GM23338 (cell line): ENCODE results near the gene TBC1D17. TPM values are rescaled to one million over a fixed set of nuclear protein-coding genes. Genes with fewer than 3 reads are reported as not detected.

Experiments
- ATAC-seq: fragments of 200-7000 bp; cut with Tn5 transposase; 3 replicates; pipeline ENCODE4 v1.9.1; 2020
- DNase-seq: peaks from one replicate; pipeline ENCODE4 v3.0.0-alpha.2; 2015; ENCODE audit warnings: low spot score
- H2AFZ ChIP-seq: fragments of 200-600 bp; sonication (generic); 2 replicates; pipeline ENCODE4 v1.8.0; 2016; ENCODE audit warnings: antibody characterized with exemption, mild to moderate bottlenecking, moderate library complexity
- H3F3A ChIP-seq: fragments of 200-600 bp; sonication (generic); replicated peaks from 2 replicates; pipeline ENCODE4 v1.8.0; 2017; ENCODE audit warnings: antibody characterized with exemption, mixed run types, low read depth
- H3K27ac ChIP-seq: fragments of 200-600 bp; sonication (generic); 2 replicates; pipeline ENCODE4 v1.6.1; 2016; ENCODE audit warnings: low read depth
- H3K27me3 ChIP-seq: fragments of 200-600 bp; sonication (generic); 2 replicates; pipeline ENCODE4 v1.8.0; 2016; ENCODE audit warnings: mild to moderate bottlenecking, mixed run types, moderate library complexity; ENCODE audit not compliant: insufficient read depth
- H3K36me3 ChIP-seq: fragments of 200-600 bp; sonication (generic); 2 replicates; pipeline ENCODE4 v1.8.0; 2016; ENCODE audit warnings: mild to moderate bottlenecking; ENCODE audit not compliant: insufficient read depth
- H3K4me1 ChIP-seq: fragments of 200-600 bp; sonication (generic); 2 replicates; pipeline ENCODE4 v1.8.0; 2016; ENCODE audit warnings: mild to moderate bottlenecking, moderate library complexity; ENCODE audit not compliant: insufficient read depth
- H3K4me2 ChIP-seq: fragments of 200-600 bp; sonication (generic); 2 replicates; pipeline ENCODE4 v1.7.1; 2017; ENCODE audit warnings: mixed run types
- H3K4me3 ChIP-seq: fragments of 200-600 bp; sonication (generic); 2 replicates; pipeline ENCODE4 v1.6.1; 2016; ENCODE audit warnings: mixed run types
- H3K79me2 ChIP-seq: fragments of 200-600 bp; sonication (generic); replicated peaks from 2 replicates; pipeline ENCODE4 v1.8.0; 2017; ENCODE audit warnings: mild to moderate bottlenecking; ENCODE audit not compliant: insufficient read depth
- H3K9me2 ChIP-seq: fragments of 200-600 bp; sonication (generic); 2 replicates; pipeline ENCODE4 v1.8.0; 2017; ENCODE audit not compliant: insufficient read depth
- H4K20me1 ChIP-seq: fragments of 200-600 bp; sonication (generic); replicated peaks from 2 replicates; pipeline ENCODE4 v1.8.0; 2017; ENCODE audit warnings: mild to moderate bottlenecking; ENCODE audit not compliant: insufficient read depth
- H3K27ac Mint-ChIP-seq: 2 replicates; pipeline ENCODE4 v1.8.0; 2020; ENCODE audit warnings: inconsistent platforms, mild to moderate bottlenecking, moderate library complexity, mixed read lengths
- H3K27me3 Mint-ChIP-seq: 3 replicates; pipeline ENCODE4 v1.8.0; 2022; ENCODE audit warnings: low read depth, mild to moderate bottlenecking, moderate library complexity, mixed read lengths, inconsistent platforms; ENCODE audit not compliant: insufficient read depth, poor library complexity
- H3K36me3 Mint-ChIP-seq: 3 replicates; pipeline ENCODE4 v1.8.0; 2021; ENCODE audit warnings: low read depth, mild to moderate bottlenecking, inconsistent platforms, moderate library complexity, mixed read lengths
- H3K4me1 Mint-ChIP-seq: 3 replicates; pipeline ENCODE4 v1.8.0; 2020; ENCODE audit warnings: mild to moderate bottlenecking, inconsistent platforms, mixed read lengths
- H3K4me3 Mint-ChIP-seq: 3 replicates; pipeline ENCODE4 v1.8.0; 2021; ENCODE audit warnings: moderate library complexity, mild to moderate bottlenecking, inconsistent platforms, mixed read lengths
- H3K9me3 Mint-ChIP-seq: 3 replicates; pipeline ENCODE4 v1.8.0; 2020; ENCODE audit warnings: moderate library complexity, mild to moderate bottlenecking, inconsistent platforms, mixed read lengths
- CREB1 ChIP-seq: fragments of 250-450 bp; sonication (Bioruptor Pico); IDR thresholded peaks from 2 replicates; pipeline ENCODE4 v1.5.0; 2020; ENCODE audit warnings: low read depth, mild to moderate bottlenecking, moderate library complexity
- JUNB ChIP-seq: IDR thresholded peaks from one replicate; pipeline ENCODE4 v1.6.1; 2016; ENCODE audit warnings: antibody characterized with exemption; ENCODE audit not compliant: unreplicated experiment
- NANOG ChIP-seq: IDR thresholded peaks from 2 replicates; pipeline ENCODE4 v1.6.1; 2016; ENCODE audit warnings: antibody characterized with exemption, borderline replicate concordance
- POLR2AphosphoS5 ChIP-seq: IDR thresholded peaks from 2 replicates; pipeline ENCODE4 v1.6.1; 2016; ENCODE audit warnings: antibody characterized with exemption, low read depth
- STAT1 ChIP-seq: IDR thresholded peaks from one replicate; pipeline ENCODE4 v1.6.1; 2016; ENCODE audit warnings: antibody characterized with exemption; ENCODE audit not compliant: unreplicated experiment
- ZNF331 ChIP-seq: fragments of 250-450 bp; sonication (Bioruptor Pico); IDR thresholded peaks from 2 replicates; pipeline ENCODE4 v1.5.0; 2020; ENCODE audit warnings: low read depth, mild to moderate bottlenecking, moderate library complexity
- ZNF462 ChIP-seq: fragments of 250-450 bp; sonication (Bioruptor Pico); IDR thresholded peaks from 2 replicates; pipeline ENCODE4 v1.5.0; 2020; ENCODE audit warnings: mild to moderate bottlenecking, moderate library complexity
- polyA plus RNA-seq: library from polyadenylated mRNA; unstranded; fragments of >200 nt; fragmentation: Nextera tagmentation; extraction: Ambion mirVana; gene quantifications from 2 replicates; pipeline ENCODE4 v1.2.1, GENCODE V29; 2016
- total RNA-seq: library from RNA; depleted of rRNA; stranded (reverse); fragments of >200 nt; shearing (Covaris generic); gene quantifications from 2 replicates; pipeline ENCODE4 v1.2.3, GENCODE V29; 2014
- TF ChIP-seq, protein P1 (sequence below), 2 experiments: fragments of 200-600 bp in 1 of 2; sonication (generic) in 1 of 2; conservative IDR thresholded peaks; 2 replicates each; pipeline versions ENCODE4 v1.5.1 to v1.6.1; 2016 to 2017; ENCODE audit warnings: antibody characterized with exemption in 2 of 2, low read depth in 2 of 2, mild to moderate bottlenecking in 2 of 2, moderate library complexity in 1 of 2

Gene TBC1D17
- total and polyA plus RNA-seq, 2 experiments from 2014 or later = 19.3 to 43.1 TPM

DNA sequence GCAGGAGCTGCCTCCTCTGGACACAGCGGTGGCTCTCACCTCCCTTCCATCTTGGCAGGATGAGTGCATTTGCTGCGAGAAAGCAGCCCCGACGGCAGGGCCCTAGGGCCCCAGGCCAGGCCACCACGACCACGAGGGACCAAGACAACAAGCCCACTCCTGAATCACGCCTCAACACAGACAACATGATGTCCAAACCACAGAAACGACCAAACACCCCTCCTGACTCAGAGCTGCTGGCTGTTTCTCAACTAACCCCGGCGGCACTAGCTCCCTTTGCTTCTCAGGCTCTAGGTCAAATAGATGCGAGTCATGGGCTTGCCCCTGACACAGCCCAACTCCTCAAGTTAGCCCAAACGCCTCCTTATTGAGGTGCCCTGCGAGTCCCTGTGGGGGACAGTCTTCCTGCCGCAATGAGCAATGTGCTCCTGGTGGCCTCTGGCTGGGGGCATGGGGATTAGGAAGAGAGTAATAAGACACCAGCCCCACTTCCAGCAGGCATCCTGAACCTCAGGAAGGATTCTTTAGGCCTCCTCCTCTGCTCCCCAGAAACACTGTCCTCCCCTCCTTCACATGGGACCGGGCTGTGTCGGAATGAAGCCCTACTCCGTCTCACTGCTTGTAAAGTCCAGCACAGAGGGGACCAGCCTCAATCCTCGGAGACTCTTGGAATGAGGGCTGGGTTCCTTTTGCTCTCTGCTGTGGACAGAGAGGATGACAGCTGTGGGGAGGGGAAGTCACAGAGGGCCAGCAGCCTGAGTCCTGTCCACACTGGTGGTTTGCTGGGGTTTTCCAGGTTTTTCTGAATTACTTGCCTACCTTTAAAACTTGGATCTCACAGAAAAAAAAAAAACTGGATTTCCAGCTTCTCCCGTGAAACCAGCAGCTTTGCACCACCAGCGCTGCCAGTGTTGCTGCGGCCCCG lies 44.6 kb downstream of the TBC1D17 start (continued):
- TF ChIP-seq CREB1 (CRISPR knock-in tag) (no peak), JUNB (no peak), POLR2AphosphoS5 (no peak), NANOG (no peak), ZNF331 (CRISPR knock-in tag) (no peak)
- TF ChIP-seq, protein P1, sequence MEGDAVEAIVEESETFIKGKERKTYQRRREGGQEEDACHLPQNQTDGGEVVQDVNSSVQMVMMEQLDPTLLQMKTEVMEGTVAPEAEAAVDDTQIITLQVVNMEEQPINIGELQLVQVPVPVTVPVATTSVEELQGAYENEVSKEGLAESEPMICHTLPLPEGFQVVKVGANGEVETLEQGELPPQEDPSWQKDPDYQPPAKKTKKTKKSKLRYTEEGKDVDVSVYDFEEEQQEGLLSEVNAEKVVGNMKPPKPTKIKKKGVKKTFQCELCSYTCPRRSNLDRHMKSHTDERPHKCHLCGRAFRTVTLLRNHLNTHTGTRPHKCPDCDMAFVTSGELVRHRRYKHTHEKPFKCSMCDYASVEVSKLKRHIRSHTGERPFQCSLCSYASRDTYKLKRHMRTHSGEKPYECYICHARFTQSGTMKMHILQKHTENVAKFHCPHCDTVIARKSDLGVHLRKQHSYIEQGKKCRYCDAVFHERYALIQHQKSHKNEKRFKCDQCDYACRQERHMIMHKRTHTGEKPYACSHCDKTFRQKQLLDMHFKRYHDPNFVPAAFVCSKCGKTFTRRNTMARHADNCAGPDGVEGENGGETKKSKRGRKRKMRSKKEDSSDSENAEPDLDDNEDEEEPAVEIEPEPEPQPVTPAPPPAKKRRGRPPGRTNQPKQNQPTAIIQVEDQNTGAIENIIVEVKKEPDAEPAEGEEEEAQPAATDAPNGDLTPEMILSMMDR (conservative IDR thresholded peaks at IDR 0.05; ENCODE audit: low read depth in 2 of 2) = no peak

DNA sequence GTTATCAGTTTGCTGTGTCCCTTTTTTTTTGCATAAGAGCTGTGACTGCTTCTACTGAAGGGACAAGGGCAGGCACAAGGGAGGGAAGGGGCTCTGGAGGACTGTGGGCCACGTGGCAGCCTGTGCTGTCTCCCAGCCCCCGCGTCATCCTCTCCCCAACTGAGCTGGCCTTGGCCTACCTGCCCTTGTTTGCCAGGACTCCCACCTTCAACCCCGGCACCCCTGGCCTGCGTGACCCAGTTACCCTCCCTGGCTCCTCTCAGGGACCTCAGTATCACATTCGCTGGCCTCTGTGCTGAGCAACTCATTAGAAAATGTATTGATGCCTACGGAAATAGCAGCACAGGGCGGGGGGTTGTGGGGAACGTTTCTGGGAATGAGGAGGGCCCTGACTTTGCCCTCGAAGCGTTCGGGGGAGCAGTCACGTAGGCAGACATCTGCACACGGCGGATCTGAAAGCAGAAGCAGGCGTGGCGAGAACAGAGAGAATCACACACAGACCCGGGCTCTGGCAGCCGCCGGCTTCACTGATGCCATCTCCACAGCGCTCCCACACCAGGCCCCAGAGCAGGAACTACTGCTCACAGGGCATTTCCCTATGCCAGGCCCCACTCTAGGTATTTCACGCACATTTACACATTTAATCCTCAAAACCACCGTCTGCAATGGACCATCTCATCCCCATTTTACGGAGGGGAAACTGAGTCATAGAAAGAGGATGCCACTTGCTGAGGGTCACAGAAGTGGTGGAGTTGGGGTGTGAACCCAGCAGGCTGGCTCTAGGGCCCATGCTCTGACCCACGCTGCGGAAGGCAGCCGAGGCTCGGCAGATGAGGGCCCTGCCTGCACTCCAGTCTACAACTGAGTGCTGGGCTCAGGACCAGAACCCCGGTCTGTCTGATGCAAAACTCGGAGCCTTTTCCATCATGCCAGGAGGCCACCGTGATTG lies 45.8 kb downstream of the TBC1D17 start:
- Histone ChIP-seq H4K20me1 (peaks cover 67% of the 10 kb centered on the region), H3K4me1 (peaks cover 12% of the 10 kb centered on the region), H3K27me3 (no peaks in the 10 kb centered on the region), H3K4me3 (no peak overlapping the region), H3K79me2 (peaks cover 98% of the 10 kb centered on the region), H3K36me3 (peaks cover 17% of the 10 kb centered on the region), H3K27ac (no peak overlapping the region), H3K4me2 (no peak overlapping the region), H3K9me2 (no peaks in the 10 kb centered on the region), H2AFZ (no peak overlapping the region), H3F3A (peaks cover 8% of the 10 kb centered on the region; the same call in 1 of the 2 replicates)
- no peak for ATAC-seq
- Mint-ChIP-seq H3K27me3 (peaks cover 29% of the 10 kb centered on the region), H3K36me3 (peaks cover 86% of the 10 kb centered on the region), H3K4me1 (peaks cover 53% of the 10 kb centered on the region), H3K4me3 (peak overlapping the region; percentile 38; the same call in 1 of the 3 replicates), H3K9me3 (no peaks in the 10 kb centered on the region; the same call in 2 of the 3 replicates), H3K27ac (peak overlapping the region; percentile 95)
- no peak for DNase-seq
- no peak for TF ChIP-seq STAT1
- TF ChIP-seq ZNF462 (CRISPR knock-in tag) = no peak
- TF ChIP-seq JUNB = no peak
- TF ChIP-seq, protein P1 (conservative IDR thresholded peaks at IDR 0.05; ENCODE audit: low read depth in 2 of 2) = no peak
- no peak for TF ChIP-seq CREB1 (CRISPR knock-in tag)
